H9 (cell line): ENCODE data around the gene FARP2. TPM values are rescaled to one million over a fixed set of nuclear protein-coding genes. Genes with fewer than 3 reads are reported as not detected.

ENCODE experiments used
- DNase-seq: peaks from one replicate; pipeline ENCODE4 v3.0.0-alpha.2; 2017
- H2AFZ ChIP-seq: one replicate; pipeline ENCODE4 v1.6.1; 2013; ENCODE audit warnings: mild to moderate bottlenecking, low read length, control low read depth, moderate library complexity
- H2AK5ac ChIP-seq: 2 replicates; pipeline ENCODE4 v1.6.1; 2013; ENCODE audit warnings: low read length, control low read depth, mixed read lengths; ENCODE audit not compliant: insufficient read length
- H2BK120ac ChIP-seq: one replicate; pipeline ENCODE4 v1.6.1; 2013; ENCODE audit warnings: low read depth, mild to moderate bottlenecking, low read length, control low read depth, inconsistent platforms; ENCODE audit not compliant: poor library complexity, severe bottlenecking
- H2BK12ac ChIP-seq: 2 replicates; pipeline ENCODE4 v1.6.1; 2013; ENCODE audit warnings: low read length, control low read depth, mixed read lengths, low read depth; ENCODE audit not compliant: insufficient read length
- H2BK15ac ChIP-seq: 2 replicates; pipeline ENCODE4 v1.6.1; 2013; ENCODE audit warnings: low read depth, low read length, control low read depth
- H2BK20ac ChIP-seq: one replicate; pipeline ENCODE4 v1.6.1; 2013; ENCODE audit warnings: low read depth, mild to moderate bottlenecking, low read length, control low read depth, inconsistent platforms; ENCODE audit not compliant: poor library complexity, severe bottlenecking
- H2BK5ac ChIP-seq: 2 replicates; pipeline ENCODE4 v1.6.1; 2013; ENCODE audit warnings: low read length, control low read depth, mixed read lengths; ENCODE audit not compliant: insufficient read length
- H3K14ac ChIP-seq: 2 replicates; pipeline ENCODE4 v1.6.1; 2013; ENCODE audit warnings: low read length, control low read depth; ENCODE audit not compliant: insufficient read depth
- H3K18ac ChIP-seq: 2 replicates; pipeline ENCODE4 v1.6.1; 2013; ENCODE audit warnings: low read depth, mild to moderate bottlenecking, mixed read lengths, low read length, control low read depth; ENCODE audit not compliant: insufficient read length
- H3K23ac ChIP-seq: 2 replicates; pipeline ENCODE4 v1.6.1; 2013; ENCODE audit warnings: low read length, control low read depth, mixed read lengths, low read depth; ENCODE audit not compliant: insufficient read length
- H3K23me2 ChIP-seq: 2 replicates; pipeline ENCODE4 v1.6.1; 2013; ENCODE audit warnings: low read depth, mild to moderate bottlenecking, mixed read lengths, low read length, control low read depth; ENCODE audit not compliant: insufficient read length, poor library complexity, severe bottlenecking
- H3K27ac ChIP-seq: 2 replicates; pipeline ENCODE4 v1.5.1; 2013; ENCODE audit warnings: low read length, control low read depth, mixed read lengths, low read depth; ENCODE audit not compliant: insufficient read length
- H3K27me3 ChIP-seq: 2 replicates; pipeline ENCODE4 v1.6.1; 2013; ENCODE audit warnings: low read length, control low read depth, inconsistent platforms; ENCODE audit not compliant: insufficient read depth
- H3K4ac ChIP-seq: 2 replicates; pipeline ENCODE4 v1.6.1; 2013; ENCODE audit warnings: low read depth, mild to moderate bottlenecking, control low read depth, inconsistent platforms, low read length, moderate library complexity
- H3K4me1 ChIP-seq: 2 replicates; pipeline ENCODE4 v1.6.1; 2013; ENCODE audit warnings: low read length, control low read depth, inconsistent platforms; ENCODE audit not compliant: insufficient read depth
- H3K4me2 ChIP-seq: 2 replicates; pipeline ENCODE4 v1.6.1; 2013; ENCODE audit warnings: low read length, control low read depth, mixed read lengths; ENCODE audit not compliant: insufficient read length, insufficient read depth
- H3K56ac ChIP-seq: 2 replicates; pipeline ENCODE4 v1.6.1; 2013; ENCODE audit warnings: low read depth, mild to moderate bottlenecking, mixed read lengths, low read length, control low read depth; ENCODE audit not compliant: insufficient read length
- H3K79me1 ChIP-seq: 2 replicates; pipeline ENCODE4 v1.6.1; 2013; ENCODE audit warnings: low read depth, mild to moderate bottlenecking, moderate library complexity, low read length, control low read depth, inconsistent platforms; ENCODE audit not compliant: insufficient read depth, poor library complexity, severe bottlenecking
- H3K79me2 ChIP-seq: 2 replicates; pipeline ENCODE4 v1.6.1; 2013; ENCODE audit warnings: low read length, control low read depth, inconsistent platforms; ENCODE audit not compliant: insufficient read depth
- H3K9ac ChIP-seq: 2 replicates; pipeline ENCODE4 v1.6.1; 2013; ENCODE audit warnings: low read length, control low read depth, mixed read lengths; ENCODE audit not compliant: insufficient read length; ENCODE audit errors: extremely low read depth
- H3K9me3 ChIP-seq: one replicate; pipeline ENCODE4 v1.6.1; 2013; ENCODE audit warnings: low read depth, low read length, inconsistent platforms; ENCODE audit not compliant: control insufficient read depth
- H3T11ph ChIP-seq: one replicate; pipeline ENCODE4 v1.6.1; 2013; ENCODE audit warnings: mild to moderate bottlenecking, low read length, control low read depth, inconsistent platforms
- H4K20me1 ChIP-seq: one replicate; pipeline ENCODE4 v1.6.1; 2013; ENCODE audit not compliant: control insufficient read depth, insufficient read length, insufficient read depth
- H4K5ac ChIP-seq: 2 replicates; pipeline ENCODE4 v1.6.1; 2013; ENCODE audit warnings: low read depth, mild to moderate bottlenecking, mixed read lengths, low read length, control low read depth; ENCODE audit not compliant: insufficient read length
- H4K8ac ChIP-seq: replicated peaks from 2 replicates; pipeline ENCODE4 v1.6.1; 2013; ENCODE audit warnings: low read length, control low read depth, mixed read lengths, low read depth; ENCODE audit not compliant: insufficient read length
- H4K91ac ChIP-seq: 2 replicates; pipeline ENCODE4 v1.6.1; 2013; ENCODE audit warnings: low read depth, mild to moderate bottlenecking, moderate library complexity, mixed read lengths, low read length, control low read depth; ENCODE audit not compliant: insufficient read length
- H3K27ac Mint-ChIP-seq, 3 experiments: 2 replicates in 2 of 3; 3 replicates in 1 of 3; pipeline ENCODE4 v1.8.0; 2020 to 2021; ENCODE audit warnings: mixed read lengths in 3 of 3, mild to moderate bottlenecking in 1 of 3, moderate library complexity in 1 of 3
- H3K27me3 Mint-ChIP-seq: 2 replicates; pipeline ENCODE4 v1.8.0; 2021; ENCODE audit warnings: low read depth, mild to moderate bottlenecking, moderate library complexity, mixed read lengths
- H3K36me3 Mint-ChIP-seq, 3 experiments: 2 replicates in 2 of 3; 3 replicates in 1 of 3; pipeline ENCODE4 v1.8.0; 2020 to 2021; ENCODE audit warnings: low read depth in 3 of 3, mixed read lengths in 3 of 3; ENCODE audit not compliant: insufficient read depth in 1 of 3
- H3K4me1 Mint-ChIP-seq, 2 experiments: 2 replicates each; pipeline ENCODE4 v1.8.0; 2020; ENCODE audit warnings: mixed read lengths in 2 of 2
- H3K4me3 Mint-ChIP-seq, 2 experiments: 2 replicates in 1 of 2; 3 replicates in 1 of 2; pipeline ENCODE4 v1.8.0; 2020 to 2021; ENCODE audit warnings: mild to moderate bottlenecking in 2 of 2, mixed read lengths in 2 of 2, moderate library complexity in 1 of 2
- H3K9me3 Mint-ChIP-seq, 2 experiments: 2 replicates in 1 of 2; 3 replicates in 1 of 2; pipeline ENCODE4 v1.8.0; 2020; ENCODE audit warnings: mild to moderate bottlenecking in 2 of 2, mixed read lengths in 2 of 2, moderate library complexity in 1 of 2
- CTCF ChIP-seq: fragments of 200-600 bp; sonication (generic); conservative IDR thresholded peaks from 3 replicates; pipeline ENCODE4 v1.8.0; 2021; ENCODE audit warnings: antibody characterized with exemption, mild to moderate bottlenecking
- WGBS: extraction: QIAGEN DNeasy Blood & Tissue Kit; methylation state at CpG from one replicate; pipeline ENCODE4 v1.1.7; 2013; ENCODE audit warnings: missing lambda C conversion rate, low lambda C conversion rate, mixed read lengths; ENCODE audit not compliant: insufficient read length; ENCODE audit errors: extremely low coverage; 5-methylcytosine and 5-hydroxymethylcytosine counted together
- total RNA-seq: library from RNA; stranded (reverse); gene quantifications from 2 replicates; pipeline ENCODE4 v1.2.1, GENCODE V29; 2021

Gene FARP2
- total RNA-seq, 1 experiment from 2014 or later = 33.9 TPM

- Mint-ChIP-seq H3K9me3 (no peaks in the 10 kb centered on the region), H3K4me1 (peaks cover 6 to 7% of the 10 kb centered on the region in 2 experiments; a peak in 3 of 4 replicates), H3K27ac (peak overlapping the region in 1 of 3 experiments; percentile 40; a peak in 2 of 7 replicates), H3K27me3 (no peaks in the 10 kb centered on the region), H3K36me3 (peaks cover 22 to 54% (median 52%) of the 10 kb centered on the region in 3 experiments), H3K4me3 (no peak overlapping the region)
- no peak overlapping the region for H3K9ac ChIP-seq
- H3K56ac ChIP-seq = no peak overlapping the region
- H3K79me2 ChIP-seq = peaks cover 3% of the 10 kb centered on the region; the same call in 1 of the 2 replicates
- no peak overlapping the region for H2BK120ac ChIP-seq
- H3K4ac ChIP-seq = no peak overlapping the region
- H3T11ph ChIP-seq = no peak overlapping the region
- no peak overlapping the region; the same call in 1 of the 2 replicates for H3K14ac ChIP-seq
- H2BK12ac ChIP-seq = no peak overlapping the region
- no peaks in the 10 kb centered on the region for H4K20me1 ChIP-seq
- H3K23me2 ChIP-seq = no peaks in the 10 kb centered on the region
- no peak overlapping the region for H2BK5ac ChIP-seq
- no peaks in the 10 kb centered on the region for H3K4me1 ChIP-seq
- H3K18ac ChIP-seq = no peak overlapping the region
- H2BK15ac ChIP-seq = no peak overlapping the region
- H3K9me3 ChIP-seq = no peaks in the 10 kb centered on the region
- TF ChIP-seq CTCF = no peak
- H2AFZ ChIP-seq = no peak overlapping the region
- DNase-seq = no peak
- no peak overlapping the region for H3K4me2 ChIP-seq
- no CpG with 5 or more reads among the region's 12 CpGs for WGBS
- no peak overlapping the region for H2BK20ac ChIP-seq
- H3K27ac ChIP-seq = no peak overlapping the region
- no peaks in the 10 kb centered on the region for H3K27me3 ChIP-seq
- no peak overlapping the region for H4K8ac ChIP-seq
- H4K91ac ChIP-seq = no peak overlapping the region
- no peak overlapping the region for H4K5ac ChIP-seq
- peaks cover 2% of the 10 kb centered on the region for H3K79me1 ChIP-seq
- H2AK5ac ChIP-seq = no peak overlapping the region
- no peak overlapping the region for H3K23ac ChIP-seq
Measured at GRCh38 chr2:241500431-241500975, 144.4 kb downstream of the FARP2 start.
